Activated naive CD4-positive, alpha-beta T cell treated with anti-CD3 and anti-CD28 coated beads, Interleukin-2, amount 50 U/mL, for 72 hours (primary cell): ENCODE measurements around the gene DFFB. TPM values are rescaled to one million over a fixed set of nuclear protein-coding genes. Genes with fewer than 3 reads are reported as not detected.
A peak's percentile ranks its signal among the peaks of the same experiment; 100 is the strongest.

Experiments used
- ATAC-seq, 2 donors: fragments of 150-1000 bp; cut with Tn5 transposase; 2 replicates each; pipeline ENCODE4 v1.10.0; 2021; ENCODE audit warnings: mild to moderate bottlenecking in 2 of 2, moderate library complexity in 2 of 2
- DNase-seq, 2 donors: peaks; one replicate each; pipeline ENCODE4 v3.0.0; 2021 to 2022; ENCODE audit warnings: low spot score in 2 of 2
- H3K27ac Mint-ChIP-seq, 2 donors: one replicate each; pipeline ENCODE4 v1.8.0; 2022; ENCODE audit warnings: mild to moderate bottlenecking in 2 of 2, mixed read lengths in 2 of 2
- H3K36me3 Mint-ChIP-seq, 2 donors: one replicate each; pipeline ENCODE4 v1.8.0; 2022; ENCODE audit warnings: mixed read lengths in 2 of 2
- H3K9me3 Mint-ChIP-seq, 2 donors: one replicate each; pipeline ENCODE4 v1.8.0; 2022; ENCODE audit warnings: mixed read lengths in 2 of 2
- total RNA-seq, 2 donors: library from RNA; stranded (reverse); gene quantifications; one replicate each; pipeline ENCODE4 v1.2.3, GENCODE V29; 2022

The DFFB gene
- total RNA-seq, 2 donors from 2014 or later, result 12.0 TPM

DNA sequence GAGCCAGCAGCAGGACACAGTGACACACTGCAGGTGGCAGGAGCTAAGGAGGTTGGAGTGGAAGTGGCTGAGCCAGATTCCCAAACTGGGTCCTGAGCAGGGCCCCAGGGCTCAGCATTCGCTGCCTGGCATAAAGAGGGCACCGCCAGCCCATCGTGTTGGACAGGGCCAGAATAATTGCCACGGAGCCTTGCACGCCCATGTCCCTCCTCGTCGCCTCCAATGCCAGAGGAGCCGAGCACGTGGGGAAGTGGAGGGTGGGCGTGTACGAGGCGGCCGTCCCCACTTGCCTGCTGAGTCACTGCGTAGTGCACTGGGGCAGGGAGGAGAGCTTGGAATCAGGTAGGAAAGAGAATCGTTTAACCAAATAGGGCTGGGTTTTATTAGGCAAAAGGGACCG lies 34.9 kb upstream of the DFFB start:
- Mint-ChIP-seq H3K27ac (peak overlapping the region in 1 of 2 donors; percentile 57), H3K36me3 (no peaks in the 10 kb centered on the region), H3K9me3 (no peaks in the 10 kb centered on the region)
- DNase-seq (peak in 1 of 2 donors; percentile 9), ATAC-seq (no peak)

DNA sequence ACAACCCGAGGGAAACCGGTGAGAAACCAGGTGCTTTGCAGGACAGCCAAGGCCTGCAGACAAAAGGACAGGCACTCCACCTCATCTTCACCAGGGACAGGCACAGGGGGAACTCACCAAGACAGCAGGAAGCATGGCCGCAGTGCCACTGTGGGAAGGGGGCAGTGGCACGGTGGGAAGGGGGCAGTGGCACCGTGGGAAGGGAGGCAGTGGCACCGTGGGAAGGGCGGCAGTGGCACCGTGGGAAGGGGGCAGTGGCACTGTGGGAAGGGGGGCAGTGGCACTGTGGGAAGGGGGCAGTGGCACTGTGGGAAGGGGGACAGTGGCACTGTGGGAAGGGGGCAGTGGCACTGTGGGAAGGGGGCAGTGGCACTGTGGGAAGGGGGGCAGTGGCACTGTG lies 32.6 kb upstream of the DFFB start:
- no peaks in the 10 kb centered on the region for H3K36me3 Mint-ChIP-seq
- no peaks in the 10 kb centered on the region for H3K9me3 Mint-ChIP-seq
- ATAC-seq (no peak), DNase-seq (peak in 1 of 2 donors; percentile 14)
- peak overlapping the region in 1 of 2 donors; percentile 19 for H3K27ac Mint-ChIP-seq

DNA sequence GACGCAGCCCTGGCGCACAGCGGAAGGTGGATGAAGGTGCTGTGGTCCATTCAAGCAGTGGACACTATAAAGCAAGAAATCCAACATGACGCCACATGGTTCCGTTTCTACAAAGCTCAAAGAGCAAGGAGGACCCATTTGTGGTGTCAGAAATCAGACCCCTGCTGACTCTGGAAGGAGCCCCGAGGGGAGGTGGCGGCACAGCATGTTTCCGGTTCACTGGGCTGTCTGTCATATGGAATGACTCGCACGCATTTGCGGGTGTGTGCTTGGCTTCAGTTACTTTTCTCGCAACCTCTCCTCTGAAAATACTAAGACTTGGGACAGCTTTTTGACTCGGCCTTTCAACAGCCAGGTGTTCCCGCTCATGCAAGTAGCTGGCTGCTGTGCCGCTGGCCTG lies 31.9 kb upstream of the DFFB start:
- H3K27ac Mint-ChIP-seq, result no peak overlapping the region
- H3K36me3 Mint-ChIP-seq, result no peaks in the 10 kb centered on the region
- H3K9me3 Mint-ChIP-seq, result no peaks in the 10 kb centered on the region
- DNase-seq (no peak), ATAC-seq (no peak)

DNA sequence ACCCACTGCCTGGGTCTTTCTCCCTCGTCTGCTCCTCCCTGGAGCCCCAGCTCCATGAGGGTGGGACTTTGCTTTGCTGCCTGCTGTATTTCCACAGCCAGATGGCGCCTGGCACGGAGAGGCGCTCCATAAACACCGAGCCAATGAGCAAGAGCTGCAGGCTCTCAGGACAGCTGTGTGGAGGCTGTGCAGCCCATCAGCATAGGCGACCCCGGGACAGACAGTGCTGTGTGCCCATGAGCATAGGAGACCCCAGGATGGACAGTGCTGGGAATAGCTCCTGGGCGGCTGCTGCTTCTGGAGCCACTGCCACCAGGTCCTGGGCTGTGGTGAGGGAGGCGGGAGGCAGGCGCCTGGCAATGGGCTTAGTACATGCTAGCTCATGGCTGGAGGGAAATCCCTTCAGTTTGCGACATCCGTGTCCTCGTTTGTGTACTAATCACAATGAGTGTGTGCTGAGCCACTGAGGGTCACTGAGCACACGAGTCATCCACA lies 29.4 kb upstream of the DFFB start:
- no peaks in the 10 kb centered on the region for H3K9me3 Mint-ChIP-seq
- DNase-seq (peak in 1 of 2 donors; percentile 38), ATAC-seq (no peak)
- peaks cover 0 to 4% of the 10 kb centered on the region in 2 donors for H3K36me3 Mint-ChIP-seq
- no peak overlapping the region for H3K27ac Mint-ChIP-seq

DNA sequence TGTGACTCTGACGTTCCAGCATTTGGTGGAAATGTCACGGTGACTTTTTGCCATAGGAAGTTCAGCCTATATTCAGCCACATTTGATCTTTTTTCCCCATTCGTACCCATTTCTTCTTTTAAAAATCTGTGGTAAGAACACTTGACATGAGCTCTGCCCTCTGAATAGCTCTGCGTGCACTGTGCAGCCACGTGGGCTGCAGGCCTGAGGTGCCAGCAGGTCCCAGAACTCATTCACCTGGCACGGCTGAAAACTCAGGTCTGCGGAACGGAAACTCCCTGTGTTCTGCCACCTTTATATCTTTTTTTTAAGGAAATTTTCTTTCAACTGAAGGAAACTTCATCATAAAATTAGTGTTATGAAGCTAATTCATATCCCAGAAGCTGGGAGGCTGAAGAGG lies 28.9 kb upstream of the DFFB start:
- peaks cover 4% of the 10 kb centered on the region in 2 donors for H3K36me3 Mint-ChIP-seq
- no peaks in the 10 kb centered on the region for H3K9me3 Mint-ChIP-seq
- ATAC-seq (no peak), DNase-seq (peak in 1 of 2 donors; percentile 3)
- no peak overlapping the region for H3K27ac Mint-ChIP-seq

DNA sequence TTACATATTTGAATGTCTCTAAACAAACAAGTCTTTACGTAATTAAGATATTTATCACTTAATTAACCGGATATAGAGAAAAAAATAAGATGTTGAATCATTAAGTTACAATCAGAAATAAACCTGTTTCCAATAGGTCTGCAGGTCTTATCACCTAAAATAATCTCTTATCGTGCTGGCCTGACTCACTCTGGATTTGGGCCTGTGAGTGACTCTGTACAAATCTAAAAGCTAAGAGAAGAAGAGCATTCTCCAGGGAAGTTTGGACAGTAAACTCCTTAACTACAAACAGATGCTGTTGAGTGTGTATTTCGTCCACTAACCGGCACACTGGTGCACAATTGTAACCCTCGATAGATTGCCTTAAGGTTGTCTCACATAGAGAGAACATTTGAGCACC lies 25.6 kb upstream of the DFFB start:
- H3K36me3 Mint-ChIP-seq, result peaks cover 4 to 7% of the 10 kb centered on the region in 2 donors
- ATAC-seq (no peak), DNase-seq (no peak)
- no peak overlapping the region for H3K27ac Mint-ChIP-seq
- no peaks in the 10 kb centered on the region for H3K9me3 Mint-ChIP-seq

DNA sequence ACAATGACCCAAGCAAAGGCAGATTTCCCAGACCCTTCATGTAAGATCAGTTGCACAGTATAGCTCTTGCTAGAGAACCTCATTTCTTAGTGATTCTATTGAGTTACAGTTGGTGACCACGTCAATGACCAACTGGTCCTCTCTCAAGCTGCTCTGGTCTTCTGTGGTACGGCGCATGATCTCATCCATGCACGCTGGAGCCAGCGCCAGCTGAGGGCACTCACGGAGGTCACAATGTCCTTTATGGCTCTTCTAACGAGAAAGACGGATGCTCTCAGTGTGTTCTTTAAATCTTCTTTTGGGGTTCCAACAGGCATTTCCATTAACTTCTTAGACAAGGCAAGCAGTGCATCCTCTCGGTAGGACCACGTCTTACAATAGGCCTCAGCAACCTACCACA lies 22.6 kb upstream of the DFFB start:
- Mint-ChIP-seq H3K27ac (no peak overlapping the region), H3K9me3 (no peaks in the 10 kb centered on the region), H3K36me3 (peaks cover 30 to 38% of the 10 kb centered on the region in 2 donors)
- ATAC-seq (no peak), DNase-seq (peak in 1 of 2 donors; percentile 33)

DNA sequence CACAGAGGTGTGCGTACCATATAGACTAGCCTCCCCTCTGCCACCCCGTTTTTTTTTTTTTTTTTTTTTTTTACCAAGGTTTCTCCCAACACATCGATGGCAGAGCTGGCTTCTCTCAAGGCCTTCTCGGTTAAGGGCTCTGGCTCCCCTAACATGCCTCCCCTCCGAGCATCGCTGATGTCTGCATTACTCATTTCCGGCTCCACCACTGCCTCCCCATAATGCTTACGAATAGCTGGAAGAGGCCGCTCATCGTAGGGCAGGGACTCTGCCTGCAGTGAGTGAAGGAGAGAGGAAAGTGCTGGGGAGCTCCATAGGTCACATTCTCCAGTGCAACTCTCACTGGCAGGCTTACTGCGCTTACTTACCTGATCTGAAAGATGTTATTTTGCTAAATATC lies 20.9 kb upstream of the DFFB start:
- Mint-ChIP-seq H3K36me3 (peaks cover 33 to 39% of the 10 kb centered on the region in 2 donors), H3K27ac (peak overlapping the region in 1 of 2 donors; percentile 55), H3K9me3 (no peaks in the 10 kb centered on the region)
- no peak for DNase-seq
- no peak for ATAC-seq

DNA sequence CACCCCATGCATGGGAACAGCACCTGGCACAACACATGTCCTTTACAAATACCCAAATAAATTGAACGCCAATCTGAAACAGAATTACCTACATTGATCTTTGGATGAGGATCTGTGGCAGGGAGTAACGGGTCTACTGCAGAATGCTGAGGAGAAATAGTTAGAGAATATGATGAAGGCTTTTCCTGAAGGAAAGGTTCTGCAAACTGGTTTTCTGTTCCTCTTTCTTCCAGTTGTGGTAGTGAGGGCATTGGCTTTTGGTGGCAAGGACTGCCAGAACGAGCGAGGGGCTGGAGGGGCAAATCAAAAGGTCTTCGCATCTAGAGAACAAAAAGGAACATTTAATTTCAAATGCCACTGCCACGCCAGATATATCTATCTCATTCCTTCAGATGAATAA lies 20.1 kb upstream of the DFFB start:
- ATAC-seq (no peak), DNase-seq (peak in 1 of 2 donors; percentile 4)
- Mint-ChIP-seq H3K36me3 (peaks cover 29 to 39% of the 10 kb centered on the region in 2 donors), H3K9me3 (no peaks in the 10 kb centered on the region), H3K27ac (no peak overlapping the region)

DNA sequence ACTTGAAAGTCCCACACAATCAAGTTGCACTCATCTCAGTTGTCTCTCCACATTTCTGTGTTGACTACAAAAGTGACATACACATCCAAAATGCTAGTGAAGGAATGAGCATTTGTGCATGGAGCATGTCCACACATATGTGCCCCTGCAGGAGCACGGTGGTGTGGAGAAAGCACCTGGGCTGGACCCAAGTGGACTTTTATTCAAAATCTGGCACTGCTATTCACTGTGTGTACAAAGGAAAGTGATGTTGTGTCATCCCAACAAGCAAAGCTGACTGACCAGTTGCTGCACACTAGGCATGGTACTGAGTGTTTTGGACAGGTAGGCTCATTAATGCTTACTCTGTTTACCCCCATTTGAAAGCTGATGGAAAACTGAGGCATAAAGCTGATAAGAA lies 19.6 kb upstream of the DFFB start:
- no peaks in the 10 kb centered on the region for H3K9me3 Mint-ChIP-seq
- no peak overlapping the region for H3K27ac Mint-ChIP-seq
- DNase-seq (no peak), ATAC-seq (no peak)
- peaks cover 29 to 39% of the 10 kb centered on the region in 2 donors for H3K36me3 Mint-ChIP-seq

DNA sequence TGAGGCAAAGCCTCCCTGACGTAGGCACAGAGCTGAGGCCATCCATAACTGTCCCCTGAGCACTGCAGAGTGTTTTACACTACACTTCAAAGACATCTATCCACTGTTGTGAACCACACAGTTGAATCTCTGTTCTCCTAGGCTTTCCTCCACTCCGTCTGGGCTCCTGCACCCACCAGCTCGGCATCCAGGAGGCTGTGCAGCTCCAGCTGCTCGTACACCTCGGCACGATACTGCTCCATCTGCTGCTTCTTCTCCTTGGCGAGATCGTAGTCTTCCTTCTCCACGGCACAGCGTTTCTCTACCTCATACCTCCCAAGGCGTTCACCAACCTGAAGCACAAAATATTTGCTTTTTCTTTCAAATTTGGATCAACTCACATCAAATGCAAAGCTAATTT lies 18.5 kb upstream of the DFFB start:
- H3K36me3 Mint-ChIP-seq, result peaks cover 29 to 35% of the 10 kb centered on the region in 2 donors
- ATAC-seq (no peak), DNase-seq (no peak)
- H3K9me3 Mint-ChIP-seq, result no peaks in the 10 kb centered on the region
- H3K27ac Mint-ChIP-seq, result no peak overlapping the region

DNA sequence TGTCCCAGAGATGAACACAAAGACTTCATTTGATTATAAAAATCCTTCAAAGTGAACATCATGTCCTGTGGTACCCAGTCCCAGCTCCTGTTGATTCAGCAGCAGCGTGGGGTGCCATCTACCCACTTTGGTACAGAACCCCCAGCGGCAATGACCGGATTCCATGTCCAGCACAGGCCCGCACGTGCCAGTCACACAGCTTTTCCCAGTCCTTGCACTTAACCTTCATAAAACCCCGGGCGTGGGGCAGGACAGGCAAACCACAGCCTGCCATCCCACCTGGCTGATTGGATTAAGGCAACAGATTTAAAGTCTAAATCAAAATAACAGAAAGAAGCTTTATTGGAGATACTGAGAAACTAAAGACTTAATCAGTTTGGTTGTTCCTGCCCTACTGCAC lies 15.8 kb upstream of the DFFB start:
- Mint-ChIP-seq H3K36me3 (peaks cover 29 to 34% of the 10 kb centered on the region in 2 donors), H3K27ac (no peak overlapping the region), H3K9me3 (no peaks in the 10 kb centered on the region)
- DNase-seq (peak in 1 of 2 donors; percentile 28), ATAC-seq (no peak)

DNA sequence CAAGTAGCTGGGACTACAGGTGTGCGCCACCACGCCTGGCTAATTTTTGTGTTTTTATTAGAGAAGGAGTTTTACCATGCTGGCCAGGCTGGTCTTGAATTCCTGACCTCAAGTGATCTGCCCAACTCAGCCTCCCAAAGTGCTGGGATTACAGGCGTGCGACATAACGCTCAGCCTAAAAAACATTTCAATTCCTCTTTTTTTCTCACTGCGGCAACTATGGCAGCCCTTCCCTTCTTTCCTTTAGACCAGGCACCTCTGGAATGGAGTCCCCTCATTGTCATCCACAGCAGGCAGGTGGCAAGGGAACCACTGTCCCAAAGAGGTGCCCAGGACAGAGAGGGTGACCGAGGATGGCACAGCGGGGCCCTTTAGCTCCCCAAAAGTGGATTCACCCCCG lies 14.4 kb upstream of the DFFB start:
- H3K9me3 Mint-ChIP-seq, result no peaks in the 10 kb centered on the region
- no peak for ATAC-seq
- peak in 1 of 2 donors; percentile 9 for DNase-seq
- no peak overlapping the region for H3K27ac Mint-ChIP-seq
- peaks cover 19 to 20% of the 10 kb centered on the region in 2 donors for H3K36me3 Mint-ChIP-seq

DNA sequence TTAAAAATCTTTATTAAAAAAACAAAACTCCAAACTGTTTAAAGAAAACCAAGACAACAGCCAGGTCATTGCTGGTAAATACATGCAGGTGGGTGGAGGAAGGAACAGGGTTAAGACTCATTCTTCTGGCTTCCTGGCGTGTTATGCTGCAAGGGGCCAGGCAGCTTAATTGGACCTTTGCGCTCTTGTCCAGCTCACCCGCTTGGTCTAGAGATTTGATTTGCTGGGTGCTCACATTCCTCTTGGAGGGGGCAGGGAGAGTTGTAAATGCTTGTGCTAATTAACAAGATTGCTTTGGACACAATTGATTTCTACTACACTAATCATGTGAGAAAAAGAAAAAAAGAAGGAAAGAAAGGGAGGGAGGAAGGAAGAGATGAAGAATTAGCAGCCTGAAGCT lies 10.7 kb upstream of the DFFB start:
- Mint-ChIP-seq H3K9me3 (no peaks in the 10 kb centered on the region), H3K36me3 (no peaks in the 10 kb centered on the region), H3K27ac (no peak overlapping the region)
- ATAC-seq (no peak), DNase-seq (no peak)

DNA sequence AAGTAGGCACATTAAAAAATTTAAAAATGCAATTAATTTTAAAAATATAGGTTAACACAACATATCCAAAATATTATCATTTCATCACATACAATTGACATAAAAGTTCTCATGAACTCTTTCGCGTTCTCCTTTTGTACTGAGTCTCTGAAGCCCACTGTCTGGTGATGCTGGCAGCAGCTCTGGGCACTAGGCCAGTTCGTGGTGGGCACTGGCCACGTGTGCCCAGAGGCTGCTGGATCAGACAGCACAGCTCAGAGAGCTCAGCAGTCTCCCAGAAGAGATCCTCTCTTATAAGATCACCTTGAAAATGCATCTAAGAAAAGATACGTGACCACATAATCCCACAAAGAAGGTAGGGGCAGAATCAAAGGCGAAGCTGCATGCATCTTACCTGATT lies 10.2 kb upstream of the DFFB start:
- no peaks in the 10 kb centered on the region for H3K36me3 Mint-ChIP-seq
- no peaks in the 10 kb centered on the region for H3K9me3 Mint-ChIP-seq
- no peak for ATAC-seq

DNA sequence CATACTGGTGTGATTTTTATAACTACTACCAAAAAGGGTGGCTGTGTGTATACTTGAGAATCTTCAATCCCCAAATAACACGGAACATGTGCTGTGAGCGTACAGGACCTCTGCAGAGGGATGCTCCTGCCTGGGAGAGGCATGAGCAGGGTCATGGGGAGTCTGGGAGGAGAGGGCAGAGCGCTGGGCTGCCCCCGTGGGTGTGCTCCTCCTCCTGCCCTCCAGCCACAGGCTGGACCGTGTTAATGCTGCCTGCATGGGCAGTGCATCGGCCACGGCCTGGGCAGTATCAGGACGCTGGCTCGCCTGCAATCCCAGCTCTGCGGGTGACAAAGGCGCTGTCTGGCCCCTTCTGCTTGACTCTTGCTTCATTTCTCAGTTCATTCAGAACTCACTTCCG lies 6.4 kb upstream of the DFFB start:
- DNase-seq (no peak), ATAC-seq (no peak)
- Mint-ChIP-seq H3K27ac (no peak overlapping the region), H3K9me3 (no peaks in the 10 kb centered on the region), H3K36me3 (no peaks in the 10 kb centered on the region)

More for the DNA sequence above, 10.2 kb upstream of the DFFB start:
- no peak overlapping the region for H3K27ac Mint-ChIP-seq
- DNase-seq, result no peak

DNA sequence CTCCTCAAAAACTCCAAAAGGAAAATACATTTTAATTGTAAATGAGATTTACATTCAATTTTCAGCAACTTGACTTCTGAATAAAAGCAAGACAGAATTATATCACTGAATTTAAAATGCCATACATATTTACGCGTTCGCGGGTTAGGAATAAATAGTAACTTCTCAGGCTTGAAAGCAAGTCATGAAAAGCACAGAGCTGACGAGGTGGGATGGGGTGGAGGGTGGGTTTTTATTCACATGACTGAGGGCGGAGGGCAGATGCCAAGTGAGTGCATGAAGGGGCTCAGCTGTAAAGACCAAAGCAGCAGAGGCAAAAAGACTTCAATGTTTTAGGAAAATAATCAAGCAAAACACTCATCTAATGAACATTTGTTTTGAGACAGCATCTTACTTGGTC lies 6.0 kb upstream of the DFFB start:
- H3K9me3 Mint-ChIP-seq, result no peaks in the 10 kb centered on the region
- no peaks in the 10 kb centered on the region for H3K36me3 Mint-ChIP-seq
- no peak for DNase-seq
- no peak for ATAC-seq
- H3K27ac Mint-ChIP-seq, result no peak overlapping the region

DNA sequence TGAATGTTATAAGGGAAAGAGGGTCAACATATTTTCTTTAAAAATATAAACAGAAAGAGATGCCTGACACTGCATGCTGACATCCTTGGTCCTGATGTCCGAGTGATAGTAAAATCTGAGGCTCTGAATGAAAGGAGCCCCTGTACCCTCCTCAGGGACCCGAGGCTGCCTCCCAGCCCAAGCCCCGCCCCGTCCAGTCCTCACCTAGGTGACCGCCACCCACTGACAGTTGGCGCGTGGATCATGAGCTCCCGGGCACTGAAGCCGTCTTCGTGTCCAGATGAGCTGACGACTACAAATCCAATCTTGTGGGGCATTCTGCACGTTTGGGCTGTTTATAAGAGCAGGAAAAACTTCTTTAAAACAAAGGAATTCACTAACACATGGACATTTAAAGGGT lies 5.2 kb upstream of the DFFB start:
- DNase-seq, result no peak
- Mint-ChIP-seq H3K9me3 (no peaks in the 10 kb centered on the region), H3K36me3 (peaks cover 0 to under 1% of the 10 kb centered on the region in 2 donors), H3K27ac (no peak overlapping the region)
- no peak for ATAC-seq
